EL (cell line): ENCODE data around the gene FAM181A.

Experiments used
- DNase-seq: peaks from one replicate; pipeline ENCODE4 v3.0.0-alpha.2; 2016

Gene FAM181A

DNA sequence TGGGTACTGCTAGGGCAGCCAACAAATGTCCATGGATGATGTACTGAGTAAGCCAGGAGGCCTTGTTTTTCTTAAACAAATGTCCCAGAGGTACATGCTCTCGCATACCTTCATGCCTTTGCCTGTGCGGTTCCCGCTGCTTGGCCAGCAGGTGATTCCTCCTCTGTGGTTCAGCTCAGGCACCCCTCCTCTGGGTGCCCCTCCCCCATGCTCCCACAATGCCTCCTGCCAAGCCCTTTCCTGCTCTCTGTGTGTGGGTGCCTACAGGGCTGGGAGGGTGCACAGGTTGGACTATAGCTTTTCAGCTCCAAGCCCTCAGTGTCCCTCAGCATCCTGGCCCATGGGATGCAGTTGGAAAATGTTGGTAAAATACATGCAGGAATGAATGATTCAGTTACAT lies 25.7 kb downstream of the FAM181A start:
- no peak for DNase-seq

DNA sequence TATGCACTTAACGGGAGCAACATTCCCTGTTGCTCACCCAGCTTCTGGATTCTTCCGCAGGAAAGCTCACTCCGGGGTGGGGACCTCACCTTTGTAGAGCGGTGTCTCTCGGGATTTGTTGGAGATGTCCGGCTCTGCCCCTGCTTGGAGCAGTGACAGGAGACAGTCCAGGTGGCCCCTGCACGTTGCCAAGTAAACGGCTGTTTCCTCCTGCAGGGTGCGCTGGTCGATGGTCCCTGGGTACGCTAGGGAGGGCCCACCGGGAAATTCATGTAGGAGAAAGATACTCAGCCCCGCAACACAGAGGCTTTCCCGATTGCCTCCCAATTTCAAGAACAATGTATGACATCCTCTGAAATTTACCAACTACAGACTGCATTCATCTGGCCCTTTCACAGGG lies 26.1 kb downstream of the FAM181A start:
- no peak for DNase-seq

DNA sequence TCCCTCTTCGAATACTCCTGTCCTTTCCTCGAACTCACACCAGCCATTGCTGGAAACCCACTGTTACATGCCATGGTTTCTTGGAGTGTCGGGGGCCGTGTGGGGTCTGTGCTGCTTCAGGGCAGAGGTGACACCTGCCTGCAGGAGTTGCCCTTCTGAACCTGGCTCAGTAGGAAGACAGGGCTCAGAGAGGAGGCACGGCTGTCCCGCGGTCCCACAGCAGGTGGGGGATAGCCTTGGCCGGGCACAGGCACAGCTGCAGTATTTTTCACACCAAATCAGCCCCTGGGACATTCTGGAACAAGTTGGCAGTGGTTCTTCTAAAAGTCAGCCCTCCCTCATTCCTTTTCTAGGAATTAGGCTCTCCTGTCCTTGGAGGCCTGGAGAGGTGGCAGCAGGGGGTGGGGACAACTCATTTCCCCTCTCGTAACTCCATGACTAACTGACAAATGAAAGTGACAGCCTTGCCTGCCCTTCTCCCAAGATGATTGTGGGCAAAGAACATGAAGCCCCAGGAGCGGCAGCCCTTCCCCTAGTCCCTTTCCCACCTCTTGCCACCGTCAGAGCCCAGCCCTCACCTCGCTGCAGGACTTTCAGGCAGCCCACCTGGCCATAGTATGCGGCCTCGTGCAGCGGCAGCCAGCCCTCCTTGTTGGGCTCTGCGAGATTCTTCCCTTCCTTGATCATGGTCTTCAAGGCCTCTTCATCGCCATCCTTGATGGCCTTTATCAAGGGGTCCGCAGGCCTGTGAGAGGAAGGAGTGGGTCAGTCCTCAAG lies 26.8 kb downstream of the FAM181A start:
- no peak for DNase-seq

DNA sequence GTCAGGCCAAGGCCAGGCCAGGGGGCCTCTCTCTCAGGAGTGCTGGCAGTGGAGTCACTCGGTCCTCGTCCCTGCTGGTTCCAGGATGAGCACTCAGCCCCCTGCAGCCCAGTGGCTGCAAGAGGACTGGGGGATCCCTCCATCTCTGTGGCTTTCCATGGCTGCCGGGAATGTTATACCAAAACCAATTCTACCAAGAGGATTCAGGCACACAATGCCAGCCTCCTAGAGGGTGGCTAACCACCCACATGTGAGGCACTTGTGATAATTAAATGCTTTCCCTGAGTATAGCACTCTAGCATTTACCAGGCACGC lies 27.3 kb downstream of the FAM181A start:
- no peak for DNase-seq

DNA sequence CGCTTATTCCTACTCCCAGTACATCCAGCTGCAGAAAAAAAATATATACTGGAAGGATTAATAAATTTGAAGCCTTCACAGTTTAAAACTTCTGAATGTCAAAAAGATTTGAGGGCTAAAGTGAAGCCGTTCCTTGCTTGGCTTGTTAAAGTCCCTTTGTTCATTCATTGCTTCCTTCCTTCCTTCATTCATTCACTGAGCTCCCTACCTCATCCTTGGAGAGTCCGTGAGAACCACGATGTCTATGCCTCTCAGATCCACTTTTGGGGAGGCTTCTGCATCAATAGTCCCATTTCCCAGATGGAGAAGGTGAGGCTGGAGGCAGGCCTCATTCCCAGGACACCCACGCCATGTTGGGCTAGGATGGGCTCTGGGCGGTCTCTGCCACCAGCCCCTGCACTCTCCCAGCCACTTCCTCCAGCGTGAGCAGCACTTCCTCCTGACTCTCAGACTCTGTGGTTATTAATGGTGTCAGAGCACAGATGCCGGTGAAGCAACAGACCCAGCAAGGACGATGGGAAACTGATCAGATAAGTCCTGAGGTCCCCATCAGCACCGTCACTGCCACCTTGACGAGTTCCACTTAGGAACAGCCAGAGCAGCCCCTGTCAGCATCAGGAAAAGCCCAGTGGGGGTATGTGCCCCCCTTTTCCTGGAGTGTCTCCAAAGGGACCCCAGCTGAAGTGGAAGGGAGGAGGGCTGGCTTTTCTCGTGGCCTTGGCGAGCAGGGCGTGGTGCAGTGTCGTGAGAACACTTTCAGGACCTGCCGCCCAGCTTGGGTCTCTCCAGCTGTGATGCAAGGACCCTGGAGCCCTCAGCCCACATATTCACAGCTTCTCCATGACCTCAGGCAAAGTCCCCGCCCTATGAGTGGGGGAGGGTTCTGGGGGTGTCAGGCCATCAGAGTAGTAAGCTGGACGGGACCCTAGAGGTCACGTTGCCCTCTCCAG lies 28.0 kb downstream of the FAM181A start:
- DNase-seq, result no peak

DNA sequence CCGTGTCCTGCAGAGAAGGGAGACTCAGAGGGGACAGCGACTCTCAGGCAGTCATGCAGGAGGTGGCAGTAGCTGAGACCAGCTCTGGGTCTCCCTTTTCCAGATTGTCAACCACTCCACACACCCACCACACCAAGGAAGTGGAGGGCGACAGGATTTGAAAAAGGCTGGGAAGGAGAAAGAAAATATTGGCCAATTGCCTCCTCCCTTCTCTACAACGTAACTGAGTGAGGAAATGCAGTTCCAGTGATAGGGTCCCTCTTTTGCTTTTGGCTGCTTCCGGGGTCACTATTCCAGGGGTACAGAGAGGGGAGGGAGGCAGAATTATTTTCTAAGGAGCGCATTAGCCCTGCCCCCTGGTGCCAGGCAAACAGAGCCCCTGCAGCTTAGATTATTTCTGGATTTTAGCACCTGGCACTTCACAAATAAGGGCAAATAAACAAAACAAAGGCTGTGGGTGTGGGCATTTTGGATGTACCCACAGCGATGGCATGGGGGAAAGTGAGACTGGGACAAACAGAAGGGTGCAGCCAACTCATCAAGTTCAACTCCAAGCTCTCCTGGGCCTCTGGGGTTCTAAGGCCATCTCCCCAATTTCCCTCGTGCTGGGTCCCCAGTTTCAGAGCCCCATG lies 28.8 kb downstream of the FAM181A start:
- DNase-seq, result no peak

DNA sequence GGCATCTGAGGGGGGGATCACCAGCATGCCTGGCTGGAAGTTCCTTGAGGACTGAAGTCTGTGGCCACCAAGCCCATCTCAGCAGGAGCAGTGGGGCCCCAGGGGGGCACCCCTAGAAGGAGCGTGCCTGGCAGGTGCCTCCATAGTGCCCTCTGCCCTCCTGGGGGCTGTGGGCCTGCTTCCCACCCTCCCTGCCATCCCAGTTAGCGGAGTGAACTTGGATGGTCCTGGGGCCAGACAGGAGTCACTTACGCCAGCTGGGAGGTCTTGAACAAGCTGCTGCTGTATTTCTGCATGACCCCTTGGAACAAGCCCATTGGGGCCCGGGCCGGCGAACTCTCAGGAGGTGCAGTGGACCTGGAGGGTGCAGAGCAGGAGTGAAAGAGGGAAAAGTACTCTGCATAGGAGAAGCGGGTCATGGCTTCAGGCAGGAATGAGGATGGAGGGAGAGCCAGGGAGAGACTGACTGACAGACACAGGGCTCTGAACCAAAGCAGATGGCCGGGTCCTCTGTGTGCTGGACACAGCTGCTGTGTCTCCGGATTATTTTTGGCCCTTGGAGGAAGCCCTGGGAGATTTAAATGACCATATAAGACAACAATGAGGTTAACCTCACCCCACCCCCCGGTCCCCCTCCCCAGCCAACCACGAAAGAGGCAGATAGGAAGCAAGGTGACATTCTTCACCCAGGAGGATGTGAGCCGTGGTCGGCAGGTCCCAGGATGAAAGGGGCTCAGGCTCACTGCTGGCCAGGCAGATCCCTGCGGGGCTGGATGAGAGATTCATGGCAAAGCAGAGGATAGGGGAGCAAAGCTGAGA lies 29.6 kb downstream of the FAM181A start:
- DNase-seq, result no peak

DNA sequence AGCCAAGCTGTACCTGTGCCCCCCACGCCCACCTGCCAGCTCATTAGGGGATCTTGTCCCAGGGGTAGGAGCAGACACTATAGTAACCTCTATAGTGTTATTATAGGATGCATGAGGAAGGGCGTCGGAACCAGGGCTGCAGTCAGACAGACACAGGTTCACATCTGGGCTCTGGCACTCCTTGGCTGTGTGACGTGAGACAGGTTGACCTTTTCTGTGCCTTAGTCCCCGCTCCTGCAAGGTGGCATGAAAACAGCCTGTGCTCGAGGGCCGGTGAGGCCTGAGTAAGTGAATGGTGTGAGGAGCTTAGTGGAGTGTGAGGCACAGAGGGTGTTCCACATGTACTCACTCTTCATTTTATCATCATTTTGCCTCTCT lies 30.2 kb downstream of the FAM181A start:
- no peak for DNase-seq

DNA sequence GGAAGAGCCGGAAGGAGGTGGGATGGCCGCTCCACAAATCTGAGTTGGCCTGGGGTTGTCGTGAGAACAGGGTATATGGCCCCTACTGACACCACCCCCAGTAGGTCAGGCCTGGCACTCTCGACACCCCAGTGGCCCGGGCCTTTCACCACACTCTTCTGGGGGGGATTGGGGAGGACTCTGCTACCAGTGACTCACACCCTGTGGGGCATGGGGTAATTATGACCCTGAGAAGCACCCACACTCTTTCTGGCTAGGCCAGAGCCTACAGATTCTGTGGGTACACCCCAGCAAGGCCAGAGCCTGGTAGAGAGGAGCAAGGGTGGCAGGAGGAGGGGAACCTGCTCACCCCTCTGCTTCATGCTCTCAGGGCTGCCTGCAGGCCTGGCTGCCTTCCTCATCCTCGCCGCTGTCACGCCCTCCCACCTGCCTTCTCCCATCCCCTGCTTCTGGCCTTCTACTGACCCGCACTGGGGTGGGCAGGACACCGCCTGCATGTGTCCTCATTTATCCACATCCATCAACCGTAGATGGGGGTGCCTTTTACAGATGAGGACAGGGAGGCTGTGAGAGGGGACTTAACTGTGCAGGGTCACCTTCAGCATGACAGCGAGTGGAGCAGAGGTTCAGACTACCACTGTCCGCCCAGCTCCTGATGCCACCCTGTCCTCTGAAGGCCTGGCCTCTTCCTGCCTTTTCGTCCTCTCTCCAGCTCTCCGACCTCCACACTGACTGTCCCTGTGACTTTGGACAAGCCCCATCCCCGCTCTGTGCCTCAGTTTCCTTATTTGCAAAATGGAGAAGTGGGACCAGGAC lies 30.8 kb downstream of the FAM181A start:
- DNase-seq, result no peak

DNA sequence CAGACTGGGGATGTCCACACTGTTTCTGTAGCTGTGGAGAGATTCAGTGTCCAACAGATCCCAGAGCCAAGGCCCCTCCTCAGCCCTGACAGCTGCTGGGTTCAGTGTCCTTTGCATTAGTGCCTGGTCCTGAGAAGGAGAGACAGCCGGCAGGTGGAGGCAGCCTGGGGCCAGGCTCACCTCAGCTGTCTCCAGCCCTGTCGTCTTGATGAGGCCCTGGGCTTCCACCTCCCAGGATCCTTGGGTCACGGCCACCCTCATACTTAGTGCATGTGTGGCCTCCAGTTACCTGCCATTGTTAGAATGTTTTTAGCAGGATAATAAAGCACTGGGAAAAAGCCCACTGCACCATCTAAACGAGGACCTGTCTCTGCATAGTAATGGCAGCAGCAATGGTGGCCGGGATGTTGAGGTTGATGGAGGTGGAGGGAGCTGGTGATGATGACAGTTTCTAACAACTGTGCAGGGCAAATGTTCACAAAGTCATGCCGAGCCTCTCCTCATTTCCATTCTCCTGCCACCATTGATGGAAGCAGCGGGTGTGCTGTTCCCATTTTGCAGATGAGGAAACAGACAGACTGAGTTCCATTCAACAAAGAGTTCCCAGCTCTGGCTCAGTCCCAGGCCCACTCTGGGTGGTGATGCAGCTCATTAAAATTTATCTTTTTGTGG lies 31.6 kb downstream of the FAM181A start:
- DNase-seq, result no peak

DNA sequence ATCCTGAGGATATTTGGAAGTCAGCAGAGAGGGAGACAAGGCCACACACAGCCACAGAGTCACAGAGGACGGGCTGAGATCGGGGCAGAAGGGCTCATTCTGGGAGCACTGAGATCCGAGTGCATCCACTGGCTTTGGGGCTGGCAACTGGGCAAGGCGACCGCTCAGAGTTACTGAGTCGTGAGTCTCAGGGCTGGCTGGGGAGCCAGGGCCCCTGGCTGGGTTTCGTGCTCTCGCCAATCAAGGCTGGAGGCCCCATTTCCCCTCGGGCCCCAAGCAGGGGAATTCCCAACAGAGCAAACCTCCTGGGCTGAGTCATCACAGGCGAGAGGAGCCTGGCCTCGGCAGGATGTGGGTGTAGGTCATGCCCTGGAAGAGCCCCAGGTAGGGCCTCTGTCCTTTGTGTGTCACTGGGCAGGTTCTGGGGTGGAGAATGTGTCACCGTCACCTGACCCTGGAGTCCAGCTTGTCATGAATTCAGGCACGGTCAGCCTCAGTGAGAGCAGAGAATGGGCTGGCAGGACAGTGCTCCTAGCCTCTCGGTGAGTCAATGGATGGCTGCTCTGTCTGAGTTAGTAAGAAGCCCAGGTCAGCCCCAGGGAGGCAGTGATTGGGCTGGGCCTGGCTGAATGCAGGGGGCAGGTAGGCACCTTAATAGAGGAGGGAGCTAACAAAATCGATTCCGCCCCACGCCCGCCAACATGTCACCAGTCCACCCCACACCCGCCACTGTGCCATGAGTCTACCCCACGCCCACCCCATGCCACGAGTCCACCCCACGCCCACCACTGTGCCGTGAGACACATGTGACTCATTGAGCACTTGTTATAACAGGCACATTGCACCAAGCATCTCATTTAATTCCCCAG lies 32.3 kb downstream of the FAM181A start:
- peak; percentile 99 for DNase-seq

DNA sequence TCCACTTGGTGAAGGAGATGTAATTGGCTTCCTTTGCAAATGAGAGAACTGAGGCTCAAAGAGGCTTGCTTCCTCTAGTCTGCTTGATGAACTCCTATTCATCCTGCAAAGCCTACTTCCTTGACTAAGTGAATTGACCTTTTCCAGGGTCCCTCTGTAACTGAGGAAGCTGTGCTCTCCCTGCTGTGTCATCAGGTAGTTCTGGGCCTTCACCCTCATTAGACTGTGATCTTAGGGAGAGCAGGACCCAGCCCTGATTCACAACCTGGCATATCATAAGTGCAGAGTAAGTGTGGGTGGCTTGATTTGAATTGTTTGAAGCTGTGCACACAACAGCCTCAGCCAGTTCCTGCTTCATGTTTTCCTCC lies 32.9 kb downstream of the FAM181A start:
- DNase-seq, result no peak

DNA sequence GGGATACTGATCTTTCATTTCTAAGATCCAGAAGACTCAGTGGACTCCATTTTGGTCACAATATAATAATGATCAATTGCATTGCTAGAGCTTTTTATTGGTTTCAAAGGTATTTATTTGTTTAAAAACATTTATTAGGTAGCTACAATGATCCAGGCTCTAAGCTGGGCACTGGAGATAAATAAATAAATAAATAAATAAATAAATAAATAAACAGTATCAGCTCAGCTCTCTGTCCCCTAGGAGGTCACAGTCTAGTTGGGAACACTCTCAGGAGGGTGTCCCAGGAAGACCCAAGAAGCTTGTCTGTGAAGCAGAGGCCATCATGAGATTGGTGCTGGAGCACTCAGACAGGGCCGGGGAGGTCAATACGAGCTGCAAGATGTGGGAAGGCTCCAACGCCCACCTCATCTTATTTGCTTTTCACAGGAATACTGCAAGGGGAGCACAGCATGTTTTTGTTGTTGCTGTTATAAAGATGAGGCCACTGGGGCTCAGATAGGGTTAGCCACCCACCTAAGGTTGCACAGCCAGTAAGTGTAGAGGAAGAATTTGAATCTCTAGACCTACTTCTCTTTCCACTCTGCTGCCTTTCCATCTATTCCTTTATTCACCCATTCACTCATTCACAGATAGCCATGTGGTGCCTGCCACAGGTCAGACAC lies 33.8 kb downstream of the FAM181A start:
- DNase-seq, result no peak

DNA sequence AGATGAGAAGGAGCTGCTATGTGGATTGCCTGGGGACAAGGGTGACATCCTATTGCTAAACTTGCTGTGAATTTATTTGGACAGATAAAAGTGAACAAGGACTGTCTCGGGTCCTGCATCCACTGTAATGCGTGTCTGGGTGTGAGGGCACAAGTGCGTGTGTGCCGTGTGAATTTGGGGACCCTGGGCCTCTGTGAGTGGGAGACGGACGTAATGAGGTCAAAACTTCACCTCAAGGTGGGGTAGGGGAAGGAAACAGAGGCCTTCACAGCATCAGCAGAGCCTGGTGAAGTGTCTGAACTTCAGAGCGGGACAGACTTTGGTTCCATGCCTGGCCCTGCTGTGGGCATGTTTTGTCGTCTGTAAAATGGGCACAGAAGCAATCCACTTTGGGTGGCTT lies 34.5 kb downstream of the FAM181A start:
- DNase-seq, result no peak

DNA sequence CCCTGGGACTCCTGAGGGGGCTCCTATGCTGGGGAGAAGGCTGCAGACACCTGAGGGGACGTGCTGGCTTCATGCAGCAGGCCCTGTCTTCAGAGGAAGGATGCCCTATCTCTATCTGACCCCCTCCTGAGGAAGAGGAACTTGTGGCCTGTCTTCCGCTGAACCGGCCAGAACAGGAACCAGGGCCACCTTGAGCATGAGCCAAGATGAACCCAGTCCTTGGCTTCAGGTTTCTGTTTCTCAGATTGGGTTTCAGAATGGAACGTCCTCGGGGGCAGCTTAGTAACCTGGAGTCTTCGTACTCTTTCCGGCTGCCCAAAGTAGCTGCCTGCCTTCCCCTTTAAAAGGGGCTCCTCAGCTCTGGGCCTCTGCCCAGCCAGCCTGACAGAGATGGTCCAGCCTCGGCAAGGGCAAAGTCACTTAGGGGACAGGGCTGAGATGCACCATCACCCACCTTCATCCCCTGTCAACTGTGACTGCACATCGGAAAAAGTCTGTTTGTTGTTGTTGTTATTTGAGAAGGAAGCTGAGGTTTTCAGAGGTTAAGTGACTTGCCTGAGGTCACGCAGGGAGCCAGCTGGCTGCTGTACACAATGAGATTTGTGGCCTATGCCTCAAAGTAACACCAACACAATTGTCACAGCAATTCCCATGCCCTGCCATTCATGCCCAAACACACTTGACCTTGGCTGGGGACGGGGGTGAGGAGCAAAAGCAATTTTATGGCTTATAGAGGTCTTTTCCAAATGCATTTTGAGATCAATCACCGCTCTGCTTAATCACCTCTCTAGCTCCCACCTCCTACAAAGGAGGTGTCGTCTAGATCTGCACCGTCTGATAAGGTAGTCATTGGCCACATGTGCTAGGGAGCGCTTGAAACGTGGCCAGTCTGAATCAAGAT lies 35.8 kb downstream of the FAM181A start:
- peak; percentile 29 for DNase-seq

DNA sequence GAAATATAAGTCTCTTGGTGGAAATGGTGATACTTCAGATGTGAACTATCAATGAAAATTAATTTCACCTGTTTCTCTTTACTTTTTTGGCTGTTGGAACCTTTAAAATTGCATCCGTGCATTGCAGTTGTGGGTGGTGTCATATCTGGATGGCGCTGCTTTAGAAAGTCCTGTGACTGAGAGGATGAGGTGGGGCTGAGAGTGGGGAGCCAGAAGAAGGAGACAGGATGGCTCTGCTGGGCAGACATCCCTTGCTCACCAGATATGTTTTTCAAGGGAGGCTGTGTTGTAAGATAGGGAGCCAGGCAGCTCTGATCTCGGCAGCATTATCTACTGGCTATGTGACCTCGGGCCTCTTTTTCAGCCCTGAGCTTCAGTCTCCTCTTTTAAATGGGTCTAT lies 36.5 kb downstream of the FAM181A start:
- no peak for DNase-seq

DNA sequence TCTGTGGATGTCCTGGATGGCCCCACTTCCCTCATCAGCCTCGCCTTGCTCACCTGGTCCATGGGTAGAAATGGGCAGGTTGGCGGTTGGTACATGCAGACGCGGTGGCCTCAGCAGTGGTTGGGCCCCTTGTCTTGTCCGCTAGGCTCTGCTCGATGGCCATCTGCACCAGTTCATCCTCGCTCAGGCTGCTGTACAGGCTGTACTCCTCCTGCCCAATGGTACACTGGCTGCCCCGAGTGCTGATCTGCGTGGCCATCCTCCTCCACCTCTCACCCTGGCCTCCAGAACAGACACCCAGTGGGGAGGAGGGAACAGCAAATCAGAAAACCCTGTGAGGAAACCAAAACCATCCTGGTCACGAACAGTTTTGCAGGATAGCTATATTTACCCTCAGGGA lies 37.1 kb downstream of the FAM181A start:
- DNase-seq, result no peak

DNA sequence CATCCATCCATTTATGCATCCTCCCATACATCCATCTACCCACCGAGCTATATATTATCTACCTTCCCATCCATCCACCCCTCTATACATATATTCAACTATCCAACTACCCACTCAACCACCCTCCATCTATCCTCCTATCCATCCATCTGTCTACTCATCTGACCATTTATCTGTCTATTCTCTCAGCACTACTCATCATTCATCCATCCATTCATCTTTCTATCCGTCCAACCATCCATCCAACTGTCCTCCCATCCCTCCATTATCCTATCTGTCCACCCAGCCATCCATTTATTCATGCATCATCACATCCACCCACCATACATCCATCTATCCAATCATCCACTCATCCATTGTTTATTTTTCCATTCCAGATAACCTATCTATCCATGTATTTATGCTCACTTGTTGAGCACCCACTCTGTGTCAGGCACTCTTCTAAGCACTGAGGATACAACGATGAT lies 37.7 kb downstream of the FAM181A start:
- DNase-seq, result no peak
